ENCODE measurements around the gene DHODH. TPM values are rescaled to one million over a fixed set of nuclear protein-coding genes. Genes with fewer than 3 reads are reported as not detected.
"Not testable (repeated sequence)": the region's sequence is repeated elsewhere in the genome, so short reads cannot be mapped to it uniquely, and the experiment has no call there.

DHODH gene
- total and polyA plus RNA-seq, 4 donors: 14.4 to 150 (median 79.4) TPM

DNA sequence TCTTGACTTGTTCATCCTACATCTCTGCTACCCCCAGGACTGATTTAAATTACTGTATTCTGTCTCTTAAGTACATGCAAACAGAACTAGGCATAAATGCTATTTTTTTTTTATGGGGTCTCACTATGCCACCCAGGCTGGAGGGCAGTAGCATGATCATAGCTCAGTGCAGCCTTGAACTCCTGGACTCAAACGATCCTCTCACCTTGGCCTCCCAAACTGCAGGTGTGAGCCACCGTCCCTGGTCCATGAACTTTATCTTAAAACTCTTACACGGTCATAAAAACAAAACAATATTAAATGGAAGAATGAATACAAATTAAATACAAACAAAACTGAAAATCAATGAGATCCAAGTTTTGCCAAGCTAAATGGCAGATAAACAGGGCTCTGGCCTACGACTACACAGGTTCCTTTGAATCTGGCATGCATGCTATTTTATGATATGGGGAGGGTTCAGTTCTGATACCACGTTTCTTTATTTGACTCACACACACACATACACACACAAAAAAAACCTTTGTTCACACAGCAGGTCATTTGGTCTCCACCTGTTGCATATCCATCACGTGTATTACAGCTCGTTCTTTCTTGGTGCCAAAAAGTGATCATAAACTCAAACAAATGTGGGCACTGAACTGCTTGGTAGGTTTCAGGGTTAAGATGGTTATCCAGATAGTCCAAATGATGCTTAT is 7.2 kb upstream of the DHODH start:
- no peaks in the 10 kb centered on the region for H3K36me3 ChIP-seq (ENCODE audit: control insufficient read depth in 4 of 4, insufficient read depth in 3 of 4, low read depth in 1 of 4, low read length in 3 of 4)
- H3K9ac ChIP-seq (ENCODE audit: low read depth in 1 of 2, low read length in 2 of 2): no peak overlapping the region
- 44% methylated on average over 7 of the region's 7 CpGs for WGBS
- DNase-seq (ENCODE audit: low spot score): no peak
- no peak overlapping the region for H3K27ac ChIP-seq (ENCODE audit: low read depth in 1 of 2, low read length in 2 of 2)
- H3K4me3 ChIP-seq (ENCODE audit: low read depth in 1 of 3, low read length in 3 of 3): no peak overlapping the region
- H3K27me3 ChIP-seq (ENCODE audit: control insufficient read depth in 4 of 4, insufficient read depth in 4 of 4, low read length in 3 of 4): no peaks in the 10 kb centered on the region
- peaks cover 0 to 5% (median 0%) of the 10 kb centered on the region in 4 donors for H3K4me1 ChIP-seq (ENCODE audit: control insufficient read depth in 4 of 4, insufficient read depth in 4 of 4, low read length in 3 of 4)
- no peak for TF ChIP-seq GABPA (IDR thresholded peaks at IDR 0.05 in 1 of 2, conservative IDR thresholded peaks at IDR 0.05 in 1 of 2)
- no peaks in the 10 kb centered on the region for H3K9me3 ChIP-seq (ENCODE audit: control insufficient read depth in 4 of 4, low read length in 3 of 4)

- no peak overlapping the region for H3K27ac ChIP-seq (ENCODE audit: low read depth in 1 of 2, low read length in 2 of 2)
- no peak for TF ChIP-seq NR2F2 (IDR thresholded peaks at IDR 0.05)
- TF ChIP-seq, protein P1, sequence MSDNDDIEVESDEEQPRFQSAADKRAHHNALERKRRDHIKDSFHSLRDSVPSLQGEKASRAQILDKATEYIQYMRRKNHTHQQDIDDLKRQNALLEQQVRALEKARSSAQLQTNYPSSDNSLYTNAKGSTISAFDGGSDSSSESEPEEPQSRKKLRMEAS (IDR thresholded peaks at IDR 0.05): no peak
- TF ChIP-seq JUND (IDR thresholded peaks at IDR 0.05): no peak
- TF ChIP-seq HNF4A (conservative IDR thresholded peaks at IDR 0.05): no peak
- no peak for TF ChIP-seq RXRA (IDR thresholded peaks at IDR 0.05)
- TF ChIP-seq, protein P2, sequence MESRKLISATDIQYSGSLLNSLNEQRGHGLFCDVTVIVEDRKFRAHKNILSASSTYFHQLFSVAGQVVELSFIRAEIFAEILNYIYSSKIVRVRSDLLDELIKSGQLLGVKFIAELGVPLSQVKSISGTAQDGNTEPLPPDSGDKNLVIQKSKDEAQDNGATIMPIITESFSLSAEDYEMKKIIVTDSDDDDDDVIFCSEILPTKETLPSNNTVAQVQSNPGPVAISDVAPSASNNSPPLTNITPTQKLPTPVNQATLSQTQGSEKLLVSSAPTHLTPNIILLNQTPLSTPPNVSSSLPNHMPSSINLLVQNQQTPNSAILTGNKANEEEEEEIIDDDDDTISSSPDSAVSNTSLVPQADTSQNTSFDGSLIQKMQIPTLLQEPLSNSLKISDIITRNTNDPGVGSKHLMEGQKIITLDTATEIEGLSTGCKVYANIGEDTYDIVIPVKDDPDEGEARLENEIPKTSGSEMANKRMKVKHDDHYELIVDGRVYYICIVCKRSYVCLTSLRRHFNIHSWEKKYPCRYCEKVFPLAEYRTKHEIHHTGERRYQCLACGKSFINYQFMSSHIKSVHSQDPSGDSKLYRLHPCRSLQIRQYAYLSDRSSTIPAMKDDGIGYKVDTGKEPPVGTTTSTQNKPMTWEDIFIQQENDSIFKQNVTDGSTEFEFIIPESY (IDR thresholded peaks at IDR 0.05): no peak
- TF ChIP-seq, protein P3, sequence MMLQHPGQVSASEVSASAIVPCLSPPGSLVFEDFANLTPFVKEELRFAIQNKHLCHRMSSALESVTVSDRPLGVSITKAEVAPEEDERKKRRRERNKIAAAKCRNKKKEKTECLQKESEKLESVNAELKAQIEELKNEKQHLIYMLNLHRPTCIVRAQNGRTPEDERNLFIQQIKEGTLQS (IDR thresholded peaks at IDR 0.05): no peak
- TF ChIP-seq TAF1 (conservative IDR thresholded peaks at IDR 0.05): no peak
- TF ChIP-seq FOXA1 (IDR thresholded peaks at IDR 0.05): no peak
- no peak for TF ChIP-seq HNF4G (IDR thresholded peaks at IDR 0.05)
- no peak for TF ChIP-seq EGR1 (IDR thresholded peaks at IDR 0.05; ENCODE audit: low read depth in 2 of 2)
- no peak for TF ChIP-seq GABPA (IDR thresholded peaks at IDR 0.05 in 1 of 2, conservative IDR thresholded peaks at IDR 0.05 in 1 of 2)
- TF ChIP-seq, protein P4, sequence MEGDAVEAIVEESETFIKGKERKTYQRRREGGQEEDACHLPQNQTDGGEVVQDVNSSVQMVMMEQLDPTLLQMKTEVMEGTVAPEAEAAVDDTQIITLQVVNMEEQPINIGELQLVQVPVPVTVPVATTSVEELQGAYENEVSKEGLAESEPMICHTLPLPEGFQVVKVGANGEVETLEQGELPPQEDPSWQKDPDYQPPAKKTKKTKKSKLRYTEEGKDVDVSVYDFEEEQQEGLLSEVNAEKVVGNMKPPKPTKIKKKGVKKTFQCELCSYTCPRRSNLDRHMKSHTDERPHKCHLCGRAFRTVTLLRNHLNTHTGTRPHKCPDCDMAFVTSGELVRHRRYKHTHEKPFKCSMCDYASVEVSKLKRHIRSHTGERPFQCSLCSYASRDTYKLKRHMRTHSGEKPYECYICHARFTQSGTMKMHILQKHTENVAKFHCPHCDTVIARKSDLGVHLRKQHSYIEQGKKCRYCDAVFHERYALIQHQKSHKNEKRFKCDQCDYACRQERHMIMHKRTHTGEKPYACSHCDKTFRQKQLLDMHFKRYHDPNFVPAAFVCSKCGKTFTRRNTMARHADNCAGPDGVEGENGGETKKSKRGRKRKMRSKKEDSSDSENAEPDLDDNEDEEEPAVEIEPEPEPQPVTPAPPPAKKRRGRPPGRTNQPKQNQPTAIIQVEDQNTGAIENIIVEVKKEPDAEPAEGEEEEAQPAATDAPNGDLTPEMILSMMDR (IDR thresholded peaks at IDR 0.05; ENCODE audit: low read depth, low read length, missing input control): no peak
- no peak for TF ChIP-seq RAD21 (IDR thresholded peaks at IDR 0.05)
- TF ChIP-seq FOXA2 (IDR thresholded peaks at IDR 0.05): no peak
- no peak for TF ChIP-seq REST (IDR thresholded peaks at IDR 0.05)
- no peak for TF ChIP-seq YY1 (IDR thresholded peaks at IDR 0.05)
- no peak for TF ChIP-seq SP1 (IDR thresholded peaks at IDR 0.05)
- H3K9me3 ChIP-seq (ENCODE audit: control insufficient read depth in 4 of 4, low read length in 3 of 4): no peaks in the 10 kb centered on the region
- peaks cover 0 to 5% (median 0%) of the 10 kb centered on the region in 4 donors for H3K4me1 ChIP-seq (ENCODE audit: control insufficient read depth in 4 of 4, insufficient read depth in 4 of 4, low read length in 3 of 4)
- no peaks in the 10 kb centered on the region for H3K27me3 ChIP-seq (ENCODE audit: control insufficient read depth in 4 of 4, insufficient read depth in 4 of 4, low read length in 3 of 4)
- WGBS: 93% methylated on average over 1 of the region's 1 CpG
- no peak overlapping the region for H3K9ac ChIP-seq (ENCODE audit: low read depth in 1 of 2, low read length in 2 of 2)
- H3K4me3 ChIP-seq (ENCODE audit: low read depth in 1 of 3, low read length in 3 of 3): no peak overlapping the region
- DNase-seq (ENCODE audit: low spot score): no peak
- H3K36me3 ChIP-seq (ENCODE audit: control insufficient read depth in 4 of 4, insufficient read depth in 3 of 4, low read depth in 1 of 4, low read length in 3 of 4): no peaks in the 10 kb centered on the region
Observed at GRCh38 chr16:72002619-72003018, 5.9 kb upstream of the DHODH start.

GRCh38 chr16:72008065-72008423 is 500 bp upstream of the DHODH start:
- not testable (repeated sequence) for H3K4me3 ChIP-seq (ENCODE audit: low read depth in 1 of 3, low read length in 3 of 3); DNase-seq (ENCODE audit: low spot score); H3K27ac ChIP-seq (ENCODE audit: low read depth in 1 of 2, low read length in 2 of 2); H3K36me3 ChIP-seq (ENCODE audit: control insufficient read depth in 4 of 4, insufficient read depth in 3 of 4, low read depth in 1 of 4, low read length in 3 of 4); H3K9ac ChIP-seq (ENCODE audit: low read depth in 1 of 2, low read length in 2 of 2); H3K9me3 ChIP-seq (ENCODE audit: control insufficient read depth in 4 of 4, low read length in 3 of 4); H3K27me3 ChIP-seq (ENCODE audit: control insufficient read depth in 4 of 4, insufficient read depth in 4 of 4, low read length in 3 of 4)
- H3K4me1 ChIP-seq (ENCODE audit: control insufficient read depth in 4 of 4, insufficient read depth in 4 of 4, low read length in 3 of 4): peaks cover 2 to 16% (median 9%) of the 10 kb centered on the region in 4 donors
- 79% methylated on average over 9 of the region's 9 CpGs for WGBS

All from liver (tissue), 9 donors.